Osteoblast (primary cell): ENCODE data around the gene L3MBTL2. TPM values are rescaled to one million over a fixed set of nuclear protein-coding genes. Genes with fewer than 3 reads are reported as not detected.

Experiments used
- DNase-seq: peaks from one replicate; pipeline ENCODE4 v3.0.0; 2011; ENCODE audit warnings: low spot score, mixed read lengths; ENCODE audit not compliant: insufficient read length; ENCODE audit errors: missing footprints
- H2AFZ ChIP-seq: 2 replicates; pipeline ENCODE4 v1.6.0; 2011; ENCODE audit warnings: mild to moderate bottlenecking, low read length
- H3K27ac ChIP-seq: 2 replicates; pipeline ENCODE4 v1.5.1; 2011; ENCODE audit warnings: mild to moderate bottlenecking, low read depth, low read length, moderate library complexity
- H3K27me3 ChIP-seq: 2 replicates; pipeline ENCODE4 v1.6.0; 2012; ENCODE audit warnings: mild to moderate bottlenecking, control low read depth, inconsistent platforms, low read length, moderate library complexity; ENCODE audit not compliant: insufficient read depth
- H3K36me3 ChIP-seq: 2 replicates; pipeline ENCODE4 v1.5.1; 2011; ENCODE audit warnings: mild to moderate bottlenecking, low read length, control low read depth, moderate library complexity; ENCODE audit not compliant: insufficient read depth
- H3K4me1 ChIP-seq: 2 replicates; pipeline ENCODE4 v1.5.1; 2011; ENCODE audit warnings: mild to moderate bottlenecking, low read length, control low read depth, moderate library complexity; ENCODE audit not compliant: insufficient read depth
- H3K4me2 ChIP-seq: 2 replicates; pipeline ENCODE4 v1.6.0; 2011; ENCODE audit warnings: mild to moderate bottlenecking, low read length; ENCODE audit not compliant: insufficient read depth
- H3K4me3 ChIP-seq: fragments of 200-600 bp; sonication (generic); 3 replicates; pipeline ENCODE4 v1.5.1; 2012; ENCODE audit warnings: mild to moderate bottlenecking, low read length, inconsistent platforms; ENCODE audit not compliant: insufficient read depth
- H3K79me2 ChIP-seq: 2 replicates; pipeline ENCODE4 v1.6.0; 2012; ENCODE audit warnings: mild to moderate bottlenecking, low read length, control low read depth, inconsistent platforms; ENCODE audit not compliant: insufficient read depth
- H3K9me3 ChIP-seq: 2 replicates; pipeline ENCODE4 v1.5.1; 2011; ENCODE audit warnings: low read depth, low read length, control low read depth
- H4K20me1 ChIP-seq: 2 replicates; pipeline ENCODE4 v1.6.0; 2012; ENCODE audit warnings: mild to moderate bottlenecking, low read length, control low read depth; ENCODE audit not compliant: insufficient read depth
- total RNA-seq: library from RNA; depleted of rRNA; stranded (reverse); fragments of >200 nt; gene quantifications from 2 replicates; pipeline ENCODE4 v1.2.3, GENCODE V29; 2012
- TF ChIP-seq, protein P1 (sequence below): IDR thresholded peaks from 2 replicates; pipeline ENCODE4 v1.5.1; 2011; ENCODE audit warnings: mild to moderate bottlenecking, low read depth, low read length, moderate library complexity; ENCODE audit errors: extremely low read depth

Gene L3MBTL2
- total RNA-seq, 1 donor = 22.8 TPM

DNA sequence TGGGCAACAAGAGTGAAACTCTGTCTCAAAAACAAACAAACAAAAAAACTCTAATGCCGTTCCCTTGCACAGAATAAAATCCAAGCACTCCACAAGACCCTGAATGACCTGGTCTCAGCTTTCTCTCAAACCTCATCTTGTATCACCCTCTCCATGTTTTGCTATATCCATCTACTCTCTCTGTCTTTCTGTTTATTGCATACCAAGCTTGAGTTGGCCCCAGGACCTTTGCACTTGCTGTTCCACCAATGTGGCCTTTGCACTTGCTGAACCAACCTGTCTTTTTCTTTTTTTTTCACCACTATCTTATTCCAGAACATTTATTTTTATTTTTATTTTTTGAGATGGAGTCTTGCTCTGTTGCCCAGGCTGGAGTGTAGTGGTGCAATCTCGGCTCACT lies 2.0 kb upstream of the L3MBTL2 start:
- DNase-seq = no peak
- Histone ChIP-seq H2AFZ (no peak overlapping the region), H4K20me1 (no peaks in the 10 kb centered on the region), H3K36me3 (no peaks in the 10 kb centered on the region), H3K4me3 (no peak overlapping the region), H3K4me2 (no peak overlapping the region), H3K79me2 (peaks cover 23% of the 10 kb centered on the region), H3K27me3 (no peaks in the 10 kb centered on the region), H3K27ac (no peak overlapping the region), H3K4me1 (peaks cover 13% of the 10 kb centered on the region), H3K9me3 (no peaks in the 10 kb centered on the region)
- TF ChIP-seq, protein P1, sequence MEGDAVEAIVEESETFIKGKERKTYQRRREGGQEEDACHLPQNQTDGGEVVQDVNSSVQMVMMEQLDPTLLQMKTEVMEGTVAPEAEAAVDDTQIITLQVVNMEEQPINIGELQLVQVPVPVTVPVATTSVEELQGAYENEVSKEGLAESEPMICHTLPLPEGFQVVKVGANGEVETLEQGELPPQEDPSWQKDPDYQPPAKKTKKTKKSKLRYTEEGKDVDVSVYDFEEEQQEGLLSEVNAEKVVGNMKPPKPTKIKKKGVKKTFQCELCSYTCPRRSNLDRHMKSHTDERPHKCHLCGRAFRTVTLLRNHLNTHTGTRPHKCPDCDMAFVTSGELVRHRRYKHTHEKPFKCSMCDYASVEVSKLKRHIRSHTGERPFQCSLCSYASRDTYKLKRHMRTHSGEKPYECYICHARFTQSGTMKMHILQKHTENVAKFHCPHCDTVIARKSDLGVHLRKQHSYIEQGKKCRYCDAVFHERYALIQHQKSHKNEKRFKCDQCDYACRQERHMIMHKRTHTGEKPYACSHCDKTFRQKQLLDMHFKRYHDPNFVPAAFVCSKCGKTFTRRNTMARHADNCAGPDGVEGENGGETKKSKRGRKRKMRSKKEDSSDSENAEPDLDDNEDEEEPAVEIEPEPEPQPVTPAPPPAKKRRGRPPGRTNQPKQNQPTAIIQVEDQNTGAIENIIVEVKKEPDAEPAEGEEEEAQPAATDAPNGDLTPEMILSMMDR = no peak

DNA sequence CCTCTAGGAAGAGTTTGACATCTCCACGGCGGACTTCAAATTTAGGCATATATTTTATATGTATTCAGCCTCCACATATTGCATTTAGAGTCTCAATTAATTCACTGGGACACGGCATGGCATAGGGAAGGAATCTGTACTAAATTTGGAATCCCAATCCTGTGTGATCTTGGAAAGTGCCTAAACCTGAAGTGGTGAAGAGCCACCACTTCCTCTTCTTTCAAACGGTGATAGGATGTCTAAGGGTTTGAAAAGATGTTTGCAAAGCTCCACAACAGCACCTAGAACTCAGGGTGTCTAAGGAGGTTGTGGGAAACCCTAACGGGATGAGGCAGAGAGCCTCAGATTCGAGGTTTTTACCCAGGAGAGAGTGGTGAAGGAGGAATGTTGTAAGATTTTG lies 1.0 kb upstream of the L3MBTL2 start:
- H3K27ac ChIP-seq = no peak overlapping the region
- H3K9me3 ChIP-seq = no peaks in the 10 kb centered on the region
- no peak for DNase-seq
- no peaks in the 10 kb centered on the region for H4K20me1 ChIP-seq
- peak overlapping the region; percentile 74 for H2AFZ ChIP-seq
- no peak overlapping the region for H3K4me2 ChIP-seq
- H3K4me3 ChIP-seq = no peak overlapping the region
- no peaks in the 10 kb centered on the region for H3K27me3 ChIP-seq
- H3K4me1 ChIP-seq = peaks cover 9% of the 10 kb centered on the region
- H3K79me2 ChIP-seq = peaks cover 29% of the 10 kb centered on the region
- TF ChIP-seq, protein P1 = no peak
- no peaks in the 10 kb centered on the region for H3K36me3 ChIP-seq

DNA sequence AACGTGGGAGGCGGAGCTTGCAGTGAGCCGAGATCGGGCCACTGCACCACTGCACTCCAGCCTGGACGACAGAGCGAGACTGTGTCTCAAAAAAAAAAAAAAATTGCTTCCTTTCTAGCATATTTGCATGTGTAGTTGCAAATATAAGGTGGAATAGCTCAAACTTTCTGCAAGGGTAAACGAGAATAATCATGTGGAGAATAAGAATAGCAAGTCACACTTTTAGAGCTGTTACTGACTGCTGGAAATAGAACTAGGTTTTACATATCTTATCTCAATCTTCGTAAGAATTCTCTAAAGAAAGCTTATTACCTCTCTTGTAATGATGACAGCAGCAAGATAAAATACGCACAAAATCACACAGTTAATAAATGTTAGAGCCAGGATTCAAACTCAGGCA lies 1.6 kb downstream of the L3MBTL2 start:
- Histone ChIP-seq H3K36me3 (peaks cover 6% of the 10 kb centered on the region), H4K20me1 (no peaks in the 10 kb centered on the region), H3K27ac (no peak overlapping the region), H3K27me3 (no peaks in the 10 kb centered on the region), H3K9me3 (no peaks in the 10 kb centered on the region), H2AFZ (no peak overlapping the region), H3K4me3 (no peak overlapping the region), H3K79me2 (peaks cover 29% of the 10 kb centered on the region), H3K4me1 (peaks cover 9% of the 10 kb centered on the region), H3K4me2 (no peak overlapping the region)
- no peak for DNase-seq
- TF ChIP-seq, protein P1 = no peak

DNA sequence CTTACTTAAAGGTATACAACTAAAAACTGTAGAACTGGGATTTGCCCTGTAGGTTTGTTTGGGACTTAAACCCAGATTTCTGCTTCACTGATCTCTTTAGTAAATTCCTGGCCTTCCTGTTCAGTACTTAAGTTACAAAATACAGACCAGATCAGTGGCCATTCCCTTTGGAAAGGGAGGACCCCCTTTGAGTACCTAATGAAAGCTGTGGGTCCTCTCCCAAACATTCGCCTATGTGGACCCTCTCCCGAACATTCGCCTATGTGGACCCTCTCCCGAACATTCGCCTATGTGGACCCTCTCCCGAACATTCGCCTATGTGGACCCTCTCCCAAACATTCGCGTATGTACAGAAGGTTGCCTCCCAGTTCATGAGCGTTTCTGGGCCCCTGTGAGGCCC lies 10.3 kb downstream of the L3MBTL2 start:
- TF ChIP-seq, protein P1 = no peak
- Histone ChIP-seq H2AFZ (no peak overlapping the region), H4K20me1 (no peaks in the 10 kb centered on the region), H3K27ac (no peak overlapping the region), H3K4me2 (no peak overlapping the region), H3K79me2 (no peaks in the 10 kb centered on the region), H3K36me3 (peaks cover 24% of the 10 kb centered on the region), H3K4me1 (peaks cover 9% of the 10 kb centered on the region), H3K27me3 (no peaks in the 10 kb centered on the region), H3K4me3 (no peak overlapping the region), H3K9me3 (no peaks in the 10 kb centered on the region)
- peak; percentile 9 for DNase-seq
